Measurements from ENCODE around the gene PTPA.

Gene PTPA

DNA sequence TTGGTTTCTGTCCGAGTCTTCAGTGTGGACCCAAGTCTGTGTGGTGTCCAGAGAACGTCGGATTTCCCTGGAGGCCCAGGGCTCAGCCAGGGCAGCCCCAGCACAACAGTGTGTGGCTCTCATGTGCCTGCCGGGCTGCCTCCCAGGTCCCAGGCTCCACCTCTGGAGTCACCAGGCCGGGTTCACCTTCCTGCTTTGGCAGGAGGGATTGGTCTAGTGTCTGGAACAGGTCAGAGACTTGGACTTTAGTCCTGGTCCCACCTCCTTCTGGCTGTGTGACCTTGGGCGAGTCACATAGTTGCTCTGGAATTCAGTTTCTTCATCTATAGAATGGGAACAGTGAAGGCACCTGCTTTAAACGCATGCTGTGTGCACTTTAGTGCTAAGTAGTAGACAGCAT, 27.1 kb upstream of the PTPA start:
- FAIRE-seq = no peak

DNA sequence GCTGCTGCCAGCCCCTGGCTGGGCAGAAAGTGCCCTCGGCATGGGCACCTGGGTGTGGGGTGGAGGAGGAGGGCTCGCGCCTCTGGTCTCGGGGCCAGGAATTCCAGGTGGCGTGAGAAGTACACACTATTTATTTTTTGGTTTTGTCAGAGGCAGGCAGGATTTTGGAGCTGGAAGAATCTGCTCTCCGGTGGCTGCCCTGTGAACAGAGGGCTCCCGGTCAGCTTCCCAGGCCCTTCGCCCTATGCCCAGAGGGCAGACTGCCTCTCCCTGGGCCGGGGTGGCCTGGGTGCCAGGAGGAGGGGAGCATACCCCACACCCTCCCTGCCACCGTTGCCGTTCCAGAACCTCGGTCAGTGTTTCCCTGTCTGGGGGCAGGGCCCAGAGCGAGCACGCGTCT, 22.0 kb upstream of the PTPA start:
- no peak for FAIRE-seq

DNA sequence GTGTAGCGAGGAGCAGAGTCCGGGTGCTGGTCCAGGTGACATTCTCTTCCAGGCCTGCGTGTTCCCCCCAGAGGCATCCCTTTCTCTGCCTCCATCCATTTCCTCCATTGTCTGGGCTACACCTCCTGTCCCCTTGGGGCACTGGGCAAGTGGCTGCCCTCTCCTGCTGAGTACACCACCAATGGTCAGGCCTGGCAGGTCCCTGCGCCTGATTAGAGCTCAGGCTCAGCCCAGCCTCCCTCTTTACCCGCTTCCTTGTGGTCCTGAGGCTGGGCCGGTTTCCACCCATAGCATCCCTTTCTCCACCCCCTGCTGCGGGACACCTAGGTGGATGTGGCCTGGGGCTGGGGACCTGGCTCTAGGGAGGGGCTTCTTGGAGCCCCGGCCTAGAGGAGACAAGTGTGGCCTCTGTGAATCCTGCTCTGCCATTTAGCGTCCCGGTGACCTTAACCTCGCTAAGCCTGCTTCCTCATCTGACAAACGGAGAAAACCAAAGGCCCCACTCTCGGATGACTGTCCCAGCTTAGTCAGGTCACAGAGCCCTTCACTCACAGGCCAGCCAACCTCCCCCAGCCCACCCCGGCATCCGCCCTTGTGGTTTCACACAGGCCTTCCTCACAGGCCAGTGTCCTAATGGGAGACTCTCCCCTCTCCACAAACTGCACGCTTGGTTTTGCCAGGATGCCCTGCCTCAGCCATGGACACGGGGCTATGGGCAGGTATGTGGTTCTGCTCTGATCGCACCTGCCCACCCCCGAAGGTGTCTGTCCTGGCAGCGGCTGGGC, 17.4 kb upstream of the PTPA start:
- FAIRE-seq = no peak

DNA sequence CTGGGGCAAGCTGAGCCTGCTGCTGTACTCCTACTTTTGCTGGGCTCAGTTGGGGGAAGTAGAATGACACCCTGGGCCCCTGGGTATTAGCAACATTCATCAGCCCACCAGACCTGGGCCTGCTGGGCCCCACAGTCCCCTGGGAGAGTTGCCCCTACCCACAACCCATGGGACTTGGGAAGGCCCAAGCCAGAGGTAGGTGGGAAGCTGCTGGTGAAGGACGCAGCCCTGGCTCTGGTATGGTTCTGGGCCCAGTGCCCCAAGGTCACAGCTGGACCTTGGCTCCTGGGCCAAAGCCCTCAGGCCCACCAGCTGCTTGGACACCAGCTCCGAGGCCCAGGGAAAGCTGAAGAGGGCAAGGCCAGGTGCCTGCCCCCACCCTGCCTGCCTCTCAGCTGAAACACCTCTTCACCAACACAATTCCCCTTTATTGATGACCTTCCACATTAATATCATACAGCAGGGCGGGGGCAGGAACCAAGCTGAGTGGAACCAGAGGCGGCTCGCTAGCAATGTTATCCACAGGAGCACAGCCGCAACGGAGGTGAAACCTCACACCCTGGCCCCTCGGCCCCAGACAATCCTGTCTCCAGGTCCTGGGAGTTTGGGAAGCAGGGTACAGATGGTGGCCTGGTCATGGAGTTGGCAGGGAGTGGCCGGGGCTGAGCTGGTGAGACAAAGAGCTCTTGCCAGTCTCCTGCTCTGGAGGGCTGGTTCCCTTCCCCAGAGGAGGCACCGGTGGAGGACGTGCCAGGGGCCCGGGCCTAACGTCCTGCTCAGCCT, 16.6 kb upstream of the PTPA start:
- no peak for FAIRE-seq

DNA sequence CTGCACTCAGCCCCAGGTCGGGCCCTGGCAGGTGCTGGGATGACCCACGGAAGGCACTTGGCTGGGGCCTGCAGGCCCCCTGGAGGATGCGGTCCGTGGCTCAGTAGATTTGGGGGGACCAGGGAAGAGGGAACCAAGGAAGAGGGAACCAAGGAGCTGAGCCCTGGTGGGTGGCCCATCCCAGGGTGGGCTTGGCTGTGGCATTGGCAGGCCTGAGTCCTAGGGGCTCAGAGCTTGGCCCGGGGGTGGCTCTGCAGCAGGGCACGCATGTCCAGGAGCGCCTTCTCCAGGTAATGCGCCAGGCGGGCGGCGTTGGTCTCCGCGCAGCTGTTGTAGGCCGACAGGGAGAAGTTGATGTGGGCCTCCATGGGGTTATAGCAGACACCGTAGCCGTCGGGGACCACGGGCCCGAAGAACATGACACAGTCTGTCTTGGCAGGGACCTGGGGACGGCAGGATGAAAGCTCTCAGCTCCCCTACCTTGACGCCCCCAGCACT, 16.0 kb upstream of the PTPA start:
- FAIRE-seq = no peak

DNA sequence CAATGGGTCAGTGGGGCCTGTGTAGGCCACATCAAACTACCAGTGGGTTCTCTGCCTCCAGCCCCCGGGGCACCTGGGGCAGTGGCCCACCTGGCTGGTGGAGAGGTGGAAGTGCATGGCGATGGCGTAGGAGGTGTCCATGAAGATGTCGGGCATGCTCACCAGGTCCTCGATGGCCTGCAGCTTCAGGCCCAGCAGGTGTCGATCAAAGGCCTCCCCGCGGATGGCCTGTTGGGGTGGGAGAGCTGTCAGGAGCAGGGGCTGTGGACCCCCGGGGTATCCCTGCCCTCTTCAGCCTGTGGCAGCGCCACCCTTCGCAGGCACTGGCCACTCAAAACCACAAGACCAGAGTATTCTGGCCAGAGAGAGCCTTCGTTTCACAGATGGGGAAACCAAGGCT, 15.3 kb upstream of the PTPA start:
- no peak for FAIRE-seq

DNA sequence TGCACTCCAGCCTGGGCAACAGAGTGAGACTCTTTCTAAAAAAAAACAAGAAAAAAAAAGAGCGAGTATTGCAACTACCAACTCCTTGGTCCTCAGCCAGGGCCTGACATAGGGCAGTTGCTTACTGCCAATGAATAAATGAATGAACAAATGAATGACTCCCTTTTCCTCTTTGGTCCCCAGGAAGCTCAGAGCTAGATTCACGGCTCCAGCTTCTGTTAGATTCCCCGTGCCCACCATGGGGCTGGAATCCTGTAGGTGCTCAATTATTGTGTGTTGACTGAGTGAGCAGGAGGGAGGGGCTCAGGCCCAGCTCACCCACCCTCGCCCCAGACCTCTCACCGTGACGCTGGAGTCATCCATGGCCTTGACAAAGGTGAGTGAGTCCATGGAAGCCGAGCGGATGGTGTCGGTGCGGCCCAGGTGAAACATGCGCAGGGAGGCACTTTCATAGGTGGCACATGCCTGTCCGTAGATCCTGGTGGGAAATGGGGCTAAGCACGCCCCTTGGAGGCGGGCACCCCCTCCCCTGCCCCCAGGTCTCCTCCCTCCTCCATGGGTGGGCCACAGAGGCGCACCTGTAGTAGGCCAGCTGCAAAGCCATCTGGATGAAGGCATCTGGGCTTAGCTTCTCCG, 13.4 kb upstream of the PTPA start:
- no peak for FAIRE-seq

DNA sequence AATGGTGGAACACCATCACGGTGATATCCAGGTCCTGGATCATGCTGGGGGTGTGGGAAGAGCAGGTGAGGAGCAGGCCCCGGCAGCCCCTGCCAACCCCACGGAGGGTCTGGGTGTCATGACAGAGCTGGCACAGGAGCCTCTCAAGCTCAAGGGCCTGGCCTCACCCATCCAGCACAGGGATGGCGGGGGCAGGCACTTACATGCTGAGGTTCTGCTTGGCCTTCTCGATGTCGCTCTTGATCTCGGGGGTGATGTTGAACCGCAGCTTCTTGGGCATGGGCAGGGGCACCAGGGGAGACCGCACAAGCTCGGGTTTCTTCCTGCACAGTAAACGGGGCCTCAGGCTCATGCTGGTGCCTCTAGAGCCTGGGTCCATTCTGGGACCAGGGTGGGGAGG, 12.9 kb upstream of the PTPA start:
- no peak for FAIRE-seq

DNA sequence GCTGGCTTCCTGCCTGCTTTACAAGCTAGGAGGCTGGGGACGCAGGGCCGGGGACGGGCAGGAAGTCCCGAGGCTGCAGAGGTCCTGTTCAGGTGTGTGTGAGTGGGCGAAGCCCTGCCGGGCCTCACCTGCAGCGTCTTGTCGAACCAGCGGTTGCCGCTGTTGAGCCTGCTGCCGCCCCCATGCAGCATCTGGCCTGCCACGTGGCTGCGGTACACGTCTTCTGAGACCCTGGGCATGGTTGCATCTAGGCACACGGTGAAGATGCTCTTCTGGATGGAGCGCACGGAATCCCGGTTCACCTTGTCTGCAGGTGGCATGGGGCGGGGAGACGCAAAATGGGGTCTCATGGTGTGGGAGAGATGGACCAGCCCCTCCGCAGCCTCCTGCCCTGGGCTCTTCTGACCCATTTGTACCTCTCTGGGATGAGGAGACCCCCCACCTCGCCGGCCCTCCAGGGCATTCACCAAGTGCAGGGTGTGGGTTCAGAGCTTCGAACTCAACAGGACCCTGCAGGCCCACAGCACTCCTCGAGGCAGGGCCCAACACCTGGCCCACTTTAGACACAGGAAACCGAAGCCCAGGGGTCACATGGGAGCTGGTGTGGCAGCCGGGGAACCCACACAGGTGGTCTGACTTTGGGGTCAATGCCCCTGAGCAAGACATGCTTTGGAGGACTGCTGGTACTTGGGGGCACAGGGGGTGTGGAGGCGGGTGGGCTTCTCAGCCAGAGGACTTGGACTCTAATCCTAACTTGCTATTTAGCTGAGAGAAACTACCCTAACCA, 10.6 kb upstream of the PTPA start:
- FAIRE-seq = no peak

DNA sequence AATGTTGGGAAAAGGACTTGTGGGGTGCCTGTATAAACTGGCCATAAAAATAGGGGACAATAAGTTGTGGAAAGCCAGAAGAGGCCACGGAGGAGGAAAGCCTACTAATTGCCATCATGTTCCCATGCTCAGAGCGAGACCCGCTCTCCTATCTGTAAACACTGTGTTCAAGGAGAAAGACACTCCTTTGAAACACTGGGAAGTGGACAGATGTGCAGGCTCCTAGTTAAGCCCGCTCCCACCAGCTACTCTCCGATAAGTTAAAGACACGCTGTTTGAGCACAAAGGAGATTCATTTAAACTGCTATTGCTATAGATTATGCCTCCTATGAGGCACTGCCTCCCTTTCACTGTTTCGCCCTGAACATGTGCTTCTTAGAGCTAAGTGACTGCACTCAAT, 9.9 kb upstream of the PTPA start:
- FAIRE-seq = no peak

DNA sequence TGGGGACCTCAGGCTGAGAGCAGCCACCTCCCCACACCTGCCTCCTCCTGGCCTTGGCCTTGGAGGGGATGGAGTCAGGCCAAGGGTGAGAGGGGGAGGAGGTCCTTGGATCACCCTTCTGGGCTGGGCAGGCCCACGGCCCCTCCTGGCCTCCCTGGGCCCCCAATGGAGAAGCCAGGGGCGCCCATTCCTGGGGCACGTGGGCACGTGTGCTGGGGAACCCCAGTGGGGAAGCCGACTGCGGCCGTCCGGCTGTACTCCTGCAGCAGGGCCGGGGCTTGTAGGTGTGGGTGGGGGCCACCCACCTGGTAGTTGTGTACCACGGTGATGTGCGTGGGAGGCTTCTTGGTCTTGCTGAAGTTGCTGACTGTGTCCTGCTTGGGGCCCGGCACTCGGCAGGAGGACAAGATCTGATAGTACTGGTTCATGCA, 9.1 kb upstream of the PTPA start:
- no peak for FAIRE-seq

DNA sequence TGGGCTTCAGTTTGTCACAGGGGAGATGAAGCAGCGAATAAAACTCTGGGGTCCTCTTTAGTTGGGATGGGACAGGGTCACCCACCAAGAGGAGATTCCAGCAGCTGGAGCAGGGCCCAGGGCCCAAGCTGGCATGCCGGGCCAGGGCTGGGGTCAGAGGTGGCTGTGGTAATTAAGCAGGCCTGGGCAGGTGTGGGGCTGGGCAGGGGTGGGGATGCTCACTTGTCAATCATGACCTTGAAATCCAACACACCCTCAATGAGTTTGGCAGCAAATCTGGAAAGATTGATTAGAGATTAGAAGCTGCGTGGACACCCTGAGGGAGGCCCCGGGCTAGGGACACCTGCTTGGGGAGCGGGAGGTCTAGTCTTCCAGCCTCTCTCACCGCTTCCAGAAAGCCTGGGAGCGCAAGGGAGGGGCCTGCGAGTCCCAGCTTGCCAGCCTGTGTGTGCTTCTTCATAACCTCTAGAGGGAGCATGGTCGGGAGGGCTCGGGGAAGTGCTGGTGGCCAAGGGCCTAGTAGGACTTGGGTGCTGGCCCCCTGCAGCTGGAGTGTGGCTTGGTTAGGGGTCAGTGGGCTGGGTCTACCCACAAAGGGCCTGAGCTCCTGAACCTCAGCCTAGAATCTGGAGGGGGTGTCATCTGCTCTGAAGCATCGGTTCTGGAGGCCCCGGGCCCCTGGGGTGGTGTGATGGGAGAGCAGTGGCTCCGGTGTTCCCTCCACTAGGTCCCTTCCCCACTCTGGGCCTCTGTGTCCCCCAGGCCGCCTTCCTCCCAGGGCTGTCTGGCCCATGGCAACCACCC, 8.2 kb upstream of the PTPA start:
- no peak for FAIRE-seq

DNA sequence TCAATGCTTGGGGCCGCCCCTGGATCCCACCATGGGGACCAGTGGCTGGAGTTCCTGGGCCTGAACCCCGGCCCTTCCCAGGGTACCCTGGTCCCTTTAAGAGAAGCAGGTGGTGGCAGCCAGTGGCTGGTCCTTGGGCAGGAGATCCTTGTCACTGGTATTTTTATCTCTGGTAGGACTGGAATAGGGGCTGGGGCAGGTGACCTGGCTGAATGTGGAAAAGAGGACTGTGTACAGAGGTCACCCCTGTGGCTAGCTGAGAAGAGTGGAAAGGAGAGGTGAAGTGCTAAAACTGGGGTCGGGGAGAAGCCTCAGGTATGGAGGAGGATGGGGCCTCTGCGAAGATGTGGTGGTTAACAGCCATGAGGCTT, 7.6 kb upstream of the PTPA start:
- no peak for FAIRE-seq

DNA sequence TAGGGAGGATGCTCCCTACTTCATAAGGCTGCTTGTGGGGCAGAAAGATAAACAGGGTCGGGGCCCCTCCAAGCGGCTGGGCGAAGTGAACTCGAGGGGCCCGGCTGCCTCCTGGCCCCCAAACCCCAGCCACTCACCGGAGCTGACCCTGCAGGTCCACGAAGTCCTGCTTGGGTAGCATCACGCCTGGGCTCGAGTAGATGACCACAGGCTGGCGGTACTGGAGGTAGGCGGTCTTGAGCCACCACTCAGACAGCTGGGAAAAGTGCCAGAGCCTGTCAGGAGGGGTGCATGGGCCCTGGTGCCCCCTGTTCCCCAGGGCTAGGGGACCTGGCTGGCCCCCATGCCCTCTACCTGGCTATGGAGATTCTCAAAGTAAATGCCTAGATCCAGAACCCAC, 7.2 kb upstream of the PTPA start:
- no peak for FAIRE-seq

DNA sequence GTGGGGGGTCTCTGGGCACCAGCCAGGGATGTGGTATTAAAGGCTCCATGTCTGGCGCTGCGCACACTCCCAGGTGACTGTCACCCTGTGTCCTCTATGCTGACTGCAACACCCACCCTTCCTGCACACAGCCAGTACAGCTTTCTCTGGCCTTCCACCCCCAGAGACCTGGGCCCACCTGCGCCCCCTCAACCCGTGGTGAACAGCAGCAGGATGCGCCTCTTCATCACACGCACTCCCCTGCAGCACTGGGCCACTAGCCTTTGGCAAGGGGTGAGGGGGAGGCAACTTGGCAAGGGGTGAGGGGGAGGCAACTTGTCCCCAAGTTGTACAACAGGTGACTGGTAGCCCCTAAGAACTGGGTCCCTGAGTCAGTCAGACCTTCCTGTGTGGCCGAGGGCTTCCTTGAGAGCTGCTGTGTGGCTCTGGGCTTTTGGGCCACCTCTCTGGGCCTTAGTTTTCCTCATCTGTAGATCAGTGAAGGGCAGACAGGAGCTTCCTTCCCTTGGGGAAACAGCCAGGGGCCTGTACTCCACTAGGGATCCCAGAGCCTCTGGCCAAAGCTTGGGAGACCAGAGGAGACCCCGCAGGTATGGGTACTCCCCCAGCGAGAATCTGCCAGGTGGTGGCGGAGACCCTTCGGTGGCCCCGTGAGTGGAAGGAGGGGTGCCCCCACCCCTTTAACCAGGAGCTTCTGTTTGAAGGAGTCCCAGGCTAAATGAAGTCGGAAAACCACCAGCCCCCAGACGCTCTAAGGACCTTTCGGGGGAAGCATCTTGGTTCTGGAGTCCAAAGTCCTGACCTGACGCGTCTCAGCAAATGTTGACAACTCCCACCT, 5.1 kb upstream of the PTPA start:
- FAIRE-seq = no peak

DNA sequence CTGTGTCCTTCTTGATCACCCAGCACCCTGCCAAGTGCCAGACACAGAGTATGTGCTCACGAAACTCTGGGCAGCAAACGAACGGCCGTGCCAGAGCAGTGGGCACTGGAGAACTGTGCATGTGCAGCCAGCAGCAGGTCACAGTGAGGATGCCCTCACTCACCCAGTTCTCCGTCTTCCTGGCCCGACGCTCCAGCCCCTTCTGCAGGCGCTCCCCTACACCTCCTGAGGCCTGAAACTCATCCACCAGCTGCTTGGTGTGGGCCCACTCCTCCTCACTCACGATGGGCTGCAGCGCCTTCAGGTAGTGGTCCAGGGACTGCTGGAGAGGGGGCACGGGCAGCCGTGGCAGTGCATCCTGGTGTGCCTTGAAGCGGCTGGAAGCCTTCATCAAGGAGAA, 3.6 kb upstream of the PTPA start:
- FAIRE-seq = no peak

DNA sequence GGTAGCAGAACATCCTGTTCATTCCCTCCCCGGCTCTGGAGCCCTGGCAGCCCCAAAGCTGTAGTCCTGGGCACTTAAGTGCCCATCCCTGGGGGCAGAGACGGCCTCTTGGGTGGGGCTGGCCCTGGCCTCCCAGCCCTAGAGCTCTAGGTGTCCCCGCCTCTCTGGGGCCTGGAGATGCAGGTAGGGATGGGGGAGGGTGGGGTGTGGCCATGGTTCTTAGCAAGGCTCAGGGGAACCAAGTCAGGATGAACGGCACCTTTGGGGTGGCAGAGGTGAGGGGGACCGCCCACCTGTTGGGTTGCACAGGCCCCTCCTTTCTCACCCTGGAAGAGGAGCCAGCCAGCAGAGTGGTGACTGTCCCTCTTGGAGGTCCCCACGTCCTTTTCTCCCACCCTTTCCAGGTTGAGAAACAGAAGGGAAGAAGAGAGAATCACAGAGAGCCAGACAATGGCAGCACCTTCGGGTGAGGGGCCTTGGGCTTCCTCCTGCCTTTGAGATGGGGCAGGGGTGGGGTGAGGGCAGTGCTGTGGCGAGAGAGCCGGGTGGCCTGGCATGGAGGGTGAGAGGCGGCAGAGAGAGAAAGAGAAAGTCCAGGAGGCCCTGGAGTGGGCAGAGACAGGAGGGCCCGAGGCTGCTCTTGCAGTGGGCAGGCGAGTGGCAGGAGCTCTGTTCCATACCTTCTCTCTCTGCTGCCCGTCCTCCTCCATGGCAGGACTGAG, 3.0 kb upstream of the PTPA start:
- no peak for FAIRE-seq

DNA sequence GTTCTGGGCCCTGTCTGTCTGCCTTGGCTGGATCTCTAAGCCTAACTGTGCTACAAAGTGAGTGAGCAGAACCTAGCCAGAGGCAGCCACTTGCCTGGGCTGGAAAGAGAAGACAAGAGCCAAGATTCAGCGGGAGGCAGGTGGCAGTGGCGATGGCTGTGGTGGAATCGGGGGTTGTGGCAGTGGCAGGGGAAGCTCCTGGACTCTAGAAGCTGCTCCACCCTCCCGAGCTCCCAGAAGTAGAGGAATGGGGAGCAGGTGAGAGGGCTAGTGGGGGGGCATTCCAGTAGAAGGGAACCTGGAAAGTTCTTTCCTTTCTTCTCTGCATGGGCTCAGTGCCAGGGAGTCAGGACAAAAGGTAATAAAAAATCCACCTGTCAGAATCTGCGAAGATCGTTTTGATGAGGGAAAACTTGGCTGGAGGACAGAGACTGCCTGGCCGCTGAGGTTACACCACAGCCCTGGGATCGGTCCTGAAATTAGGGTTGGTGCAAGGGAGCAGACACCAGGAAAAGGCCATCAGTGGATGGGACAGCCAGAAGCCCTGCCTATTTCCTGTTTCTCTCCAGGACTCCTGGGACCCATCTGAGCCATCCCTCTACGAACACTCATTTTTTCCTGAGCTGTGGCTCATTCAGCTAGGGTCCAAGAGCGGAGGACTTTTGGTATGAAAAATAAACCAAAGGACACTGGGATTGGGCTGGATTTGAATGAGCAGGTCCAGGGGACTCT, 2.2 kb upstream of the PTPA start:
- no peak for FAIRE-seq

DNA sequence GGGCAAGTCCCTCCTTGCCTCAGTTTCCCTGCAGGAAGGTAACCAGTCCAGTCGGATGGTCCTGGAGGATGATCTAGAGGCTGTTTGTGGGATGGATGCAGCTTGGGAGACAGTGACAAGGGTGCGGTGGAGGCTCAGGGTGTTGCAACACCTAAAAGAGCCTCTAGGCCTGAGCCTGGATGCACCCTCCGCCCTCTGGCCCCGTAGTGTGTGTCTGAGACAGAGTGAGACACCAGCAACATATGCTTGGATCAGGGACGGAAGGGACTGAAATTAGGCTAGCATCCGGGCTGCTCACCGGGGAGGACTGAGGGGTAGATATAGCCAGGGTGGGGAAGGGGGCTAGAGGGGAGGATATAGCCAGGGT, 1.7 kb upstream of the PTPA start:
- FAIRE-seq = no peak
